SU-DHL-6 (cell line): ENCODE results near the gene IRGQ.

Source experiments
- EZH2phosphoT487 ChIP-seq: fragments of 200-600 bp; sonication (generic), shearing (Covaris generic); conservative IDR thresholded peaks from 2 replicates; pipeline ENCODE4 v1.6.1; 2018; ENCODE audit warnings: mild to moderate bottlenecking, antibody characterized with exemption, low read length, moderate library complexity, mixed read lengths
- TF ChIP-seq, protein P1 (sequence below): fragments of 200-600 bp; sonication (generic); IDR thresholded peaks from one replicate; pipeline ENCODE4 v1.5.1; 2017; ENCODE audit warnings: antibody characterized with exemption, mild to moderate bottlenecking, low read length, moderate library complexity; ENCODE audit not compliant: insufficient read depth, poor library complexity, severe bottlenecking

DNA sequence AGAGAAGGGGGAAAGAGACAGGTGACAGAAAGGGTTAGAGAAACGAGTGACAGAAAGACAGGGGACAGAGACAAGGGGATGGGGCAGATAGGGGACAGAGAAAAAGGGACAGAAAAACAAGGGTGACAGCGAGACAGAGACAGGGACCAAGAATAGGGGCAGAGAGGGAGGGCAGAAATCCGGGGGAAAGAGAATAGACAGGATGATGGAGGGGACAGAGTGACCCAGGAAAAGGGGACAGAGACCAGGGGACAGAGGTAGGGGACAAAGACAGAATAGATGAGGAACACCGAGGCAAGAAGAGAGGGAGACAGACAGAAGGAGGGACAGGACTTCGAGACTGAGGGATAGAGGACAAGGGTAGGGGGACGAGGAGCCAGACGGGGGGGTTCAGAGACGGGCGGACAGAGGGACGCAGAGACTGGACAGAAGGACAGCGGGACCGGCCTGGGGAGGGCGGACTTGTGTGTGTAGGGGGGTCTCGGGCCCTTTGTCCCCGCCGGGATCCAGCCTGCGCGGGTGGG, 43.1 kb upstream of the IRGQ start:
- TF ChIP-seq EZH2phosphoT487: no peak
- TF ChIP-seq, protein P1, sequence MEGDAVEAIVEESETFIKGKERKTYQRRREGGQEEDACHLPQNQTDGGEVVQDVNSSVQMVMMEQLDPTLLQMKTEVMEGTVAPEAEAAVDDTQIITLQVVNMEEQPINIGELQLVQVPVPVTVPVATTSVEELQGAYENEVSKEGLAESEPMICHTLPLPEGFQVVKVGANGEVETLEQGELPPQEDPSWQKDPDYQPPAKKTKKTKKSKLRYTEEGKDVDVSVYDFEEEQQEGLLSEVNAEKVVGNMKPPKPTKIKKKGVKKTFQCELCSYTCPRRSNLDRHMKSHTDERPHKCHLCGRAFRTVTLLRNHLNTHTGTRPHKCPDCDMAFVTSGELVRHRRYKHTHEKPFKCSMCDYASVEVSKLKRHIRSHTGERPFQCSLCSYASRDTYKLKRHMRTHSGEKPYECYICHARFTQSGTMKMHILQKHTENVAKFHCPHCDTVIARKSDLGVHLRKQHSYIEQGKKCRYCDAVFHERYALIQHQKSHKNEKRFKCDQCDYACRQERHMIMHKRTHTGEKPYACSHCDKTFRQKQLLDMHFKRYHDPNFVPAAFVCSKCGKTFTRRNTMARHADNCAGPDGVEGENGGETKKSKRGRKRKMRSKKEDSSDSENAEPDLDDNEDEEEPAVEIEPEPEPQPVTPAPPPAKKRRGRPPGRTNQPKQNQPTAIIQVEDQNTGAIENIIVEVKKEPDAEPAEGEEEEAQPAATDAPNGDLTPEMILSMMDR: no peak
